ENCODE data around the gene TBC1D4. TPM values are rescaled to one million over a fixed set of nuclear protein-coding genes. Genes with fewer than 3 reads are reported as not detected.
"Not testable (repeated sequence)": the region's sequence is repeated elsewhere in the genome, so short reads cannot be mapped to it uniquely, and the experiment has no call there.

Gene TBC1D4
- total RNA-seq, 1 donor, result 6.5 TPM

- not testable (repeated sequence) for DNase-seq (ENCODE audit: low read depth in 2 of 3, low spot score in 2 of 3)
These were observed 241.7 kb downstream of the TBC1D4 start for GRCh38 chr13:75240240-75240639.

DNA sequence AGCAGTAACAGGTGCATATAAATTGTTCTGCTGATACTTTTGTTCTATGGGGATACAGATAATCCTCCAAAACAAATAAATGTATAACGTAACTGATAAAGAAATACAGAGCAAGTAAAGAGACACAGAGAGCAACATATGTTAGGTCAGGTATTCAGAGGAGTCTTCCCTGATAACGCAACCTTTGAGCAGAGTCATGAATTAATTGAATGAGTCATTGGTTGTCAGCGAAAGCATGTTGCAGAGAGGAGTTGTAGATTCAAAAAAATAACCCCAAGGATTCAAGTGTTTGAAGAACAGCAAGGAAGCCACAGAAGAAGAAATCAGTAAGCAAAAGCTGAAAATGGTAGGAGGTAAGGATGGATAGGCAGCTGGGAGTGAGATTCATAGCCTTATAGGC lies 245.2 kb downstream of the TBC1D4 start:
- no peak for DNase-seq (ENCODE audit: low read depth in 2 of 3, low spot score in 2 of 3)

Other genes with a start within 250 kb of the TBC1D4 start
- gene COMMD6, start 55.7 kb upstream of the TBC1D4 start, total RNA-seq, result 24.5 TPM
- 7.3 TPM for gene UCHL3, start 67.6 kb upstream of the TBC1D4 start, total RNA-seq
- gene LMO7, start 154.2 kb upstream of the TBC1D4 start, total RNA-seq, result 6.7 TPM